HG02610 (cell line): ENCODE measurements around the gene PADI1.

Experiments
- ATAC-seq: cut with Tn5 transposase; IDR thresholded peaks from one replicate; pipeline ENCODE4 v1.9.1; 2021; ENCODE audit warnings: mild to moderate bottlenecking, moderate library complexity; ENCODE audit not compliant: unreplicated experiment

Gene PADI1

DNA sequence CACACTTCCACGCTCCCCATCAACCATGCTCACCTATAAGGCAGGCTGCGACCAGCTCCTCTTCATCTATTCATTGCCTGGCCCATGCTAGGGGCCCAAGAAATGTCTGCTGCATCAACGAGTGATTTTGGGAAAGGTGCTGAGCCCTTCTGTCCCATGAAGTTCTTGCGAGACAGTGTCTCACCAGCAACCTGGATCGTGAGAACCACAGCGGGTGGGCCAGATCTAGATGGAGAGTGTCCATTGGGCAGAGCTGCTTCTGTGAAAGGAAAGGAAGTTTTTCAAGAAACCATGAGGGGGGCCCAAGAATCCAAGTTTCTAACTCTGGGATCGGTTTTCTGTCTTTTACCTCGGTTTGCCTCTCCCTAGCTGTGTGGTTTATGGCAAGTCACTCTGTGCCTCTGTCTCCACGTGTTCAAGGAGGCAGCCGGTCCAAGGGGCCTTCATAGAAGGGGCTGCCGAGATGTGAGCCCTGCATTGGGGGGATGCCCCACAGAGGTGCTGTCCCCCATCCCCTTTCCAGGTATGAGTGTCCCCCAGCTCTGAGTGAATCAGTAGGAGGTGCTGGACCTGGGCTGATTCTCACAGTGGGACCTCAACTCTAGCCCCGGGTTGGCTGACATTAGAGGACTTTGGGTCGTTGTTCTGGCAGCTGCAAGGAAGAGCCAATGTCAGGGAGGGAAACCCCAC, 8.3 kb upstream of the PADI1 start:
- ATAC-seq, result no peak

DNA sequence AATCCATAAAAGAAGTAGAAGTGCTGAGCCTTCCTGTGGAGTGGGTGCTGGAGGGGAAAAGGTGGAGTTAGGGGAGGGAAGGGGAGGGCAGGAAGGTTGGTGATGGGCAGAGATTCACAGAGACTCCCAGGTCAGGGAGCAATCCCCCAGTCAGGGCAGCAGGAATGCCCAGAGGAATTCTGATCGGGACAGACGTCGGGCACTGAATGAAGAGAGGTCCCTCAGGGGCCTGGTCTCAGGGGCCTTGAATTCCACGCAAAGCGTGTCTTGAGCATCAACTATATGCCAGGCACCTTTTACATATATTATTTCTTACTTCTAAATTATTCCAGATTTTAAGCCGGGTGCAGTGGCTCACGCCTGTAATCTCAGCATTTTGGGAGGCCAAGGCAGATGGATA, 7.2 kb upstream of the PADI1 start:
- no peak for ATAC-seq

DNA sequence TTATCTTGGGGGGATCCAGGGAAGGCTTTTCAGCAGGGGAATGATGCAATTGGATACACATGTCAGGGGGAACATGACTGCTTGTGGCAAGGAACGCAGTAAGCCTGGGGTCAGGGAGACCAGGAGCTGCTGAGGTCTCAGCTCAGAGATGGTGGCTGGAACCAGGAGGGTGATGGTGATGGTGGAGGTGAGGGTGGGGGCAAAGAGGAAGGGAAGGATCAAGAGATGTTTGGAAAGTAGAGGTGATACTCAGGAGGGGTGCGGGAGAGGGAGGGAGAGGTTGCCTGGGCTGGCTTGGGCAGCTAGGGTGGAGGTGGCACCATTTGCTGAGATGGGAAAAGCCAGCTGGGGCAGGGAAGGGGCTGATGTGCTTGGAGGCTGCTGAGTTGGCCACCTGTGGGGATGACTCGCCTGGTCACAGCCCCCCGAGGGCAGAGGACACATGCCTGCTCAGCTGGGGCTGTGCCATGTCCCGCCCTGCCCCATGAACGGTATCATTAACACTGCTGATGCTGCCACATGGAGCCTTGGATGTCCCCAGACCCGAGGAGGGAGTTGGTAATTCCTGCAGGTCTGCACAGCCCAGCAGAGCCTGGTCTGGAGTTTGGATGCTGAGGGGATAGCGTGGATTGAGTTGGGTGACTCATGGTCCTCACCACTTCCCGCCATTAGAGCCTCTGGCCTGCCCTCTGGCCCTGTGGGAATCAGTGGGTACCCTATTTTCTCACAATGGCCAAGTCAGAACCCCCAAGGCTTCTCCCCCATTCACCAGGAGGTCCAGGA, 6.3 kb upstream of the PADI1 start:
- no peak for ATAC-seq

DNA sequence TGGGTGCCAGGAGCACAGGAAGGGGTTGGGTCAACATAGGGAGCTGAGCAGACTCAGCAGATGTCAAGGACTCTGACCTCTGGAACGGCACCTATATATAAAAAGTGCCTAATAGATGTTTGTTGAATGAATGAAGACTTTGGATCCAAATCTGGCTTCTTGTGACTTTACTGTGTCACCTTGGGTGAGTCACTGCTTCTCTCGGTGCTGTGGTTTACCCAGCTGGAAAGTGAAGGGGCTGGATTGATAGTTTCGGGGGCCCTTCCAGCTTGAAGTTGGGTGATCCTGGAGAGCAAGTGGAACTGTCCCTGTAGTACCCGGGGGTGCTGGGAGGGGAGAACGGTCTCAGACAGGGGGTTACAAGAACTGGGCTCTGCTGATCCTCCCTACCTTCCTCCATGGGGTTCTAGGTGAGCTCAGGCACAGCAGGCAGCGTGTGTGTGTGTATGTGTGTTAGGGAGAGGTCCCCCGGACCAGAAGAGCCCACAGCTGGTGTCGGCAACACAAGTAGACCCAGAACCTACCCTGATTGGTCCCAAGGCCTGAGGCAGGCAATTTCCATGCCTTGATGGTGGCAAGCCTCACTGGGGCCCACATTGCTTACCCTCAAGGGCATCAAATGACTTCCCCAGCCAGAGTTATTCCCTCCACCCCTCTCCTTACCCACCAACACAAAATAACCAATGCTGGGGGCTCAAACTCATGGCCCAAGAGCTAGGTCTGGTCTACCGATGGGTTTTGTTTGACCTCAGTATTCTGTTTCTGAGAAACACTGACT, 5.5 kb upstream of the PADI1 start:
- ATAC-seq, result no peak

DNA sequence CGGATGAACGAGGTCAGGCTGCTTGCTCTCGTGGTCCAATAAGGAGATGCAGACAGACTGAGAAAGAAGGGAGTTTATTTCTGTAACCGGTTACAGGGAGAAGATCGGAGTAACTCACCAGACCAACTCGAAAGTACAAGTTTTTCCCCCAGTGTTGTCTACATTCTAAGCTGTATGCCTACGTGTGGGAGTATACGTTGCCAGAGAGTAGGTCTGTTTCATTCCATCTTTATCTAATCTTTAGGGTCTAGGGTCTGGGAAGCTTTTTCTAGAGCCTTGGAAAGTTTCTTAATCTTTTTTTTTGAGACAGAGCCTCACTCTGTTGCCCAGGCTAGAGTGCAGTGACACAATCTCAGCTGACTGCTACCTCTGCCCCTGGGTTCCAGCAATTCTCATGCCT, 4.7 kb upstream of the PADI1 start:
- ATAC-seq, result no peak

DNA sequence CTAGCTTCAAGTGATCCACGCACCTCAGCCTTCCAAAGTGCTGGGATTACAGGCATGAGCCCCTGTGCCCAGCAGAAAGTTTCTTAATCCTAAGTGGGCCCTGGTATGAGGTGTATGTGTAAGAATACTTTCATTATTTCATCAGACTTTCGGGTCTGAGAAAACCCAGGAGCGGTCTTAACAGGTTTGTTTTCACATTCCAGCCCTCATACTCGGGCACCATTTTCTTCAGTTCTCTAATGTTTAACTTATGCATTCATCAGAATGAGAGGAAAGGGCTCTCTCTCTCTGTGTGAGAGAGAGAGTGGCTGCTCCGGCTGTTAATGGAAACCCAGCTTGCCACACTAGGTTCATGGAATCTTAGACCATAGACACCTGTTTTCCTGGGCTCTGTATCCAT, 4.2 kb upstream of the PADI1 start:
- ATAC-seq, result no peak

DNA sequence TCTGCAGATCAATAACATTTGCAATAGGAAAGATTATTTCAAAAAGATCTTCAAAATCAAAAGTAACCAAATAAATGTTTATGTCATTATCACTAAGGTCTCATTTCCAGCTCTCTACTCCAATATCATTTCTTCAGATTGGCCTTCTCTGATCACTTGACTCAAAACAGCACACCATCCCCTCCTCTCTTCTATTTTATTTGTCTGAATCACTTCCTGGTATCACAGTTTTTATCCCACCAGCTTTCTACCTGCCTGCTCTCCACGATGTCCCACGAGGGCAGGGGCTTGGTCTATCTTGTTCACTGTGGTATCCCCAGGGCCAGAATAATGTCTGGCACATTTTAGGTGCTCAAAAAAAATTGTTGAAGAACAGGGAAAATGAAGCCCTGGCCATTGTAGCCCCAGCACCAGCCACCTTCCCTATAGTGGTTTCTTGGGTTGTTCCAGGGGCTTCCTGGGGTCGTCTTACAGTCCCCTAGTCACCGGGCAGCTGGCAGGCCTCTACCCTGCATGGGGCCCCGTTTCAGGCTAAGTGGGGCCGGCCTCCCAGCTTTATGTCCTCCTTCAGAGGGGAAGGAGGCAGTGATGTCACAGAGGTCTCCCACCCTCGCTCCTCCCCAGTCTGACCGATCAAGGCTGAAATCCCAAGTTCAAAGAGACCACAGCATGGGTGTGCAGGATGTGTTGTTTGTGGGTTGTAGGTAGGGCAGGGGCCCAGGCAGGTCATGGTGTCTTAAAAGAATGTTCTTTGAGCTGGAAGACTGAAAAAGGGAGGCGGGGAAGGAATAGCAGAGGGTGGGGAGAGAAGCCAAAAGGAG, 3.5 kb upstream of the PADI1 start:
- no peak for ATAC-seq

DNA sequence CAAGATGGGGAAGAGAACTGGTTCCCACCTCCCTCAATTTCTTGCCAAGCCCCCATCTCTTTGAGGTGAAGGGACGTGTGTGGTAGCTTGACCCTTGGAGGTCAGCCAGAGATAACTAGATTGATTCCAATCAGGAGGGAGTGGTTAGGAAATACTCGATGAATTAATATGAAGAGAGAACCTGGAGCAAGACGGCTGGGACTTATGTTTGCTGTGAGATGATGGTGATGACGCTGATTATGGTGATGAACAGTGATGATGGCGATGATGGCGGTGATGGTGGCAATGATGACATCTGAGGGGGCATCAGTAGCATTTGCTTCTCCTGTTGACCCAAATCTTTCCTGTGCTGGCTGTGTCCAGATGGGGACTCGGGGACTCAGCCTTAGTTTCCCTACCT, 724 bp downstream of the PADI1 start:
- ATAC-seq, result no peak

DNA sequence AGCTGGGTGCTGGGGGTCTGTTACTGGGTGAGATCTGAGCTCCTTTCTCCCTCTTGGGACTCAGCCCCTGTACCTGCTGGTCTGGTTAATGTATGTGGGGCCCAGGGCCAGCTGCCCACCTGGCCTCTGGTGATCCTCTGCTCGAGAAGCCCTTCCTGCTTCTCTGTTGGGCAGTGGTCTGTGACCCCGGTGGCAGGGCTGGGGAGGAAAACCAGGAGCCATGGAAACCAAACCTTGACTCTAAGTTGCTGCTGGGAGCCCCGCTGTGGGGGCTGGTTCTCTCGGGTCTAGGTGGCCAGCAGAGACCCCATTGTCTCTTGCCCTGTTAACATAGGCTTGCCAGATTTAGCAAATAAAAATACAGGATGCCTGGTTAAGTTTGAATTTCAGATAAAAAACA, 1.3 kb downstream of the PADI1 start:
- no peak for ATAC-seq

DNA sequence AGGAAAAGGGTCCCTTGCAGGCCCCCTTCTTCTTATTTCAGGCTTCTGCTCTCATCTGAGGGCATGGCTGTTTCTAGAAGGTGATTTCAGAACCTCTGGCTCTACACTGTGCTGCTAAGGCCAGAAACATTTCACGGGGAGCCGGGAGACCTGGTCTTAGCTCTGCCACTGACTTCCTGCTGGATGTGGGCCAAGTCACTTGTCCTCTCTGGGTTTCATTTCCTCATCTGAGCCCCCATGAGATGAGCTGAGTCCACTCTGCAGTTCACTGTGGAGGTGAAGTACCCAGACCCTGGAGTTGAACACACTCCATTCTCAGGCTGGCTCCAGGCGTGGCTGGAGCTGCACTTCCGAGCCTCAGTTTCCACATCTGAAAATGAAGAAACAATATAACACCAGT, 2.1 kb downstream of the PADI1 start:
- ATAC-seq, result no peak

DNA sequence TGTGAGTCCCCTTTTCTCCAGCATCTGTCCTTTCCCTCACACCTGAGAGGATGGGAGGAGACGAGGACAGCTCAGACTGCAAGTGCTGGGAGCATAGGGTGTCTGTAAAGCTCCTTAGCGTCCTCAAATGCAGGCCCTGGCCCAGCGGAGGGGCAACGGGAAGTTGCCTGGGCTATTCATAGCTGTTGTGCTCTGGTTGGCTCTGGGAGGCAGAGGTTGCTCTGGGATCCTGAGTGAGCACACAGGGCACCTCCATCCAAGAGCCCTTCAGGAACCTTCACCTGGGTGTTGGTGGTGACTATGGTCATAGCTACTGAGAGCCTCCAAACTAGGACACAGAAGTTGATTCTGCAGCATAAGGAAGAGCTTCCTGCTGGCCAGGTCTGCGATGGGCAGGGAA, 2.6 kb downstream of the PADI1 start:
- ATAC-seq, result no peak

DNA sequence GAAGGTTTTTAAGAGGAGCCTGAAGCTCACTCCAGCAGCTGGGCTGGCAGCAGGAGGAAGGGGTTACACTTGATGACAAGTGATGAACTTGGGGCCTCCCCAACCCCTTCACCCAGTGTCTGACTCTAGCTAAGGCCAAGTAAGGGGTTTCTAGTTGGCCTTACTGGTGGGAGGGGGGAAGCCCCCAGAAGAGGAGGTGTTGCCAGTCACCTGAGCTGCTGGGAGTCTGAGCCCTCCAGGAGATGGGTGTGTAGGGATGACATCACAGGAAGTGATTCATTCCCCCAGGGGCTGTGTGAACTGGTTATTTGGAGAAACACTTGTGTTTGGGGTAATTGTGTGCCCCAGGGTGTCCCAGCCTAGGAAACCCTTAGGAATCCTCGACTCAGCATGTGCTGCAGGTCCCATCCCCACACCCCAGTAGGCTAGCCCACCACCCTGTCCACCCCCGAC, 3.1 kb downstream of the PADI1 start:
- peak; percentile 50 for ATAC-seq

DNA sequence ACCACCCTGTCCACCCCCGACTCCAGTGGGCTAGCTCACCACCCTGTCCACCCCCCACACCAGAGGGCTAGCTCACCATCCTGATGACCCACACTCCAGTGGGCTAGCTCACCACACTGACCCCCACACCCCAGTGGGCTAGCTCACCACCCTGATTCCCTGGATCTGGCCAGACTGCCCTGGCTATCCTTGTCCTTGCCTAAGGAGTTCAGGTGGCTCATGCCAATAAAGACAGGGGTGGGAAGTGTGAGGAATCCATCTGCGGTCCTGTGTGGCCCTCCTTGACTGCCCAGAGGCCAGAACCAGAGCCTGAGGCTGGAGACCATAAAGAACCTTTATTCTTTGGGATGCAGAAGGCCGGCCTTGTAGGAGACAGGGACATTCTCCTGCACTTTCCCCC, 3.6 kb downstream of the PADI1 start:
- ATAC-seq, result no peak

DNA sequence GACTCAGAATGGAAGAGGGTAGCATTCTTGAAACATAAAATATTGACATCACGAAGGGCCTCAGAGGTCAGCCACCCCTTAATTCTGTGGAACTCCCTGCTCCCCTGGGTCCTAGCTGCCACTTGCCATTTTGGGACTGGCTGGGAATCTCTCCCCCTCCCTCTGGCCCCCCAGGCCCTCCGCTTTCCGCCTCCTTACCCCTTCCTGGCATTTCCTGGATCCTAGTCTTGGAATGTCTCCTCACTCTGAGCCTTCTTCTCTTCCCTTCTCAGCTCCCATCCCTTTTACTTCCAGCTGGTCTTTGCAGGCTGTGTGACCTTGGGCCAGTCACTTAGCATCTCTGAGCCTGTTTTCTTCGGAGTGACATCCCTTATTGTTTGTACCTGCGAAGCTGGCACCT, 4.5 kb downstream of the PADI1 start:
- no peak for ATAC-seq

DNA sequence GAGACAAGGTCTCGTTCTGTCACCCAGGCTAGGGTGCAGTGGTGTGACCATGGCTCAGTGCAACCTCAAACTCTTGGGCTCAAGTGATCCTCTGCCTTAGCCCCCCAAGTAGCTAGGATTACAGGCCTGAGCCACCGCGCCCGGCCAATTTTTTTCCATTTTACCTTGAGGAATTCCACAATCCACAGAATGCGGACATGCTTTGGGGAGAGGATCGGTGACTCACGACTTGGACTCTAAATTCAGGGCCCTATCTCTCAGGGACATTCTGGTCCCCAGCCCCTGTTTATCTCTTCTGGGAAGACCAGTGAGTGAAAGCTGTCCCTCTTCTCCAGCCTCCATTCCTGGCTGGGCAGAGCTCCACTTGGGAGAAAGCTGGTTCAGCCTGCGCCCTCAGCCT, 5.2 kb downstream of the PADI1 start:
- ATAC-seq, result no peak

DNA sequence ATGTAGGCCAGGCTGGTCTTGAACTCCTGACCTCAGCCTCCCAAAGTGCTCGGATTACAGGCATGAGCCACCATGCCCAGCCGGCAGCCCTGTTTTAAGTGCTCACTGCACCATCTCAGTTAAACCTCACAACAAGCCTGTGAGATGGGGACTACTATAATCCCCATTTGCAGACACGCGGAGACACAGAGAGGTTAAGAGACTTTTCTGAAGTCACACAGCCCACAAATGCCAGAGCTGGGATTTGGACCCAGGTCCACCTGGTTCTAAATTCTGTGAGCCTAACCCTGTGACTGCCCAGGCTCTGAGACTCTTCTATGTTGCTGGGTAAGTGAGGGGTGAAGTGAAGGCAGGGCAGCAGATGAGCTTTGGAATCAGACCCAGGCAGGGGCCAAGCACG, 6.4 kb downstream of the PADI1 start:
- ATAC-seq, result no peak

DNA sequence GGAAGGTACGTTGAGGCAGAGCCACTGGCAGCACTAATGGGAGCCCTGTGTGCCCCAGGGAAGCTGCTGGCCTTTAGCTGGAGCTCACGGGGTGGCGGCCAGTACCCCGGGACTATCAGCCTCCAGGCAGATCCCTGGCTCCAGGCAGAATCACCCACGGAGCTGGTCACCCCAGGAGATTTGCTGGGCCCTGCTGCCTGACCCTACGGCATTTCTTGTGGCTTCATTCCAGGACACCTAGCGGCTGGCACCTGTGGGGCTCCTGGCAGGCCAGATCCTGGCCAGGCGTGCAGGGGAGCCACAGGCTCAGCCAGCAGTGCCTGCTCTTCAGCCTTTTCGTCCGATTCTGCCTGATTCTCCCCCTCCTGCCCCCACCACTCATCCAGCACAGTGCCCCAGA, 7.1 kb downstream of the PADI1 start:
- ATAC-seq, result no peak

DNA sequence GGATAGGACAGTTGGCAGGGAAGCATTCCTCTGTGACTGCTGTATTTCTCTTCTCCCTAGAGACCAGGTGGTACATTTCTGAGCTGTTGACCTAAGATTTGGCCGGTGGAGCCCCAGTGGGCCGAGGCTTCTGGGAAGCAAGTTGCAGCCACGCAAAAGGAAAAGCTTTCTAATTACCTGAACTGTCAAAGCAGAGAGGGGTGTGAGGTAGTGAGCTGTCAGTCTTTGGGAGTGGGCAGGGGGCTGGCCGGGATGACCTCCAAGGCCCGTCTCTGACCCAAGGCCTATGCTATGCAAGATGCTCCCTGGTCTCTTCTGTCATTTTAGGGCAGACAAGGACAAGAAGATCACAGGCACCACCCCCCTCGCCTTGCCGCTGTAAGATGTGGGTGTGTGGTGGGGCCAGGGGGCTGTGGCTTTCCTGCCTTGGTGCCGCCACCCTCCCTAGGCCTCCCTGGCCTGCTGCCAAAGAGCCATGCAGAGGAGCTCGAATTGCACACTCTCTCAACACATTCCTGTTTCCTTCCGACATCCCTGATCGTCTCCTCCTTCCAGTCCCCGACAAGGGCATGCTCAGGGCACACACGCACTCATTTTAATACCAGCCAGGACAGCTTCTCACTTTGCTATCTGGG, 7.7 kb downstream of the PADI1 start:
- no peak for ATAC-seq

DNA sequence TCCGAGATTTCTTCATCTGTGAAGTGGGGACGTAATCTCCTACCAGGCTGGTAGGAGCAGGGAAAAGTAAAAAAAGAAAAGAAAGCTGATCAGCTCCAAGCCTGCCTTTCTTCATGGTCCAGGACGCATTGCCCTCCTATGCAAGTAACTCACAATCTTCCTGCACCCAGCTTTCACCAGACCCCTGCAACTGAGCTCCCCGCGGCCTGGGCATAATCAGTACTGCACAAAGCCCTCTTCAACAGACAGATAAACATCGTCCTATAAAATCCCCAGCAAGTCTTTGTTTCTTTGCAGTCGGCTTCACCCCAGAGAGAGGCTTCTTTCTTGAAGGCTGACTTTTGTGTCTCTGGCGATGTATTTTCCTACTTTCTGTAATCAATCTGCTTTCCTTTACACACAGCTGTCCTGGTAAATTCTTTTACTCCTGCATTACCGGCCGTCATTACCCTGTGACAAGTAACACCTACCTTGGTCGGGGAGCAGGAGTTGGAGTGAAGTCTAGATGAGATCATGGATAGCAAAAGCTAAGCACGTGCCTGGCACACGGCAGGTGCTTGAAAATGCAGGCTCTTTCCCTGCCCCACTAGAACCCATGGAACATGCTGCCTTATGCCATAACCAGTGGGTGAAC, 8.3 kb downstream of the PADI1 start:
- ATAC-seq, result no peak

DNA sequence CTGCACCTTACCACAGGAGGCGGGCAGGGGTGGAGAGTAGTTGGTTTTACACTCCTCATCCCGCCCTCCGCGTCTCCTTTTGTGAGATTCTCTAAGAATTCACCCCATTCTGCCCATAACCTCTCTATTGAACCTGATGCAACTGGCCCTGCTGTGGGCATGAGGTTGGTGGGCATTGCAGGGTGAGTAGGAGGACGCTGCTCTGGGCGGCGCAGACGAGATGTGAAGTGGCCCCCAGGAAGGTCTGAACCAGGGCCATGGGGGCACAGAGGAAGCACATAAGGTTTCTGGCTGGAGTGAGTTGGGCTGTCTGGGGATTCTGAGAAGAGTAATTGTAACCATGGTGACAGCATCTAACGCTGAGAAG, 8.8 kb downstream of the PADI1 start:
- ATAC-seq, result no peak
